Tibial nerve (tissue), 3 donors: ENCODE measurements around the gene IZUMO4.
"Not testable (repeated sequence)": the region's sequence is repeated elsewhere in the genome, so short reads cannot be mapped to it uniquely, and the experiment has no call there.

ENCODE experiments used
- CTCF ChIP-seq, 5 experiments: fragments of 200-600 bp in 3 of 5; fragments of 450-650 bp in 2 of 5; sonication (generic) in 3 of 5; IDR thresholded peaks; one replicate each; pipeline ENCODE4 v1.5.1; 2016 to 2019; ENCODE audit warnings: antibody characterized with exemption in 5 of 5, mild to moderate bottlenecking in 3 of 5, moderate library complexity in 2 of 5
- POLR2A ChIP-seq, 2 donors: fragments of 450-650 bp; IDR thresholded peaks; one replicate each; pipeline ENCODE4 v1.6.1; 2017; ENCODE audit warnings: antibody characterized with exemption in 2 of 2, mild to moderate bottlenecking in 2 of 2, moderate library complexity in 2 of 2

GRCh38 chr19:2091926-2092525, 4.7 kb upstream of the IZUMO4 start:
- not testable (repeated sequence) for TF ChIP-seq POLR2A, CTCF (IDR thresholded peaks at IDR 0.05)
